CD14-positive monocyte (primary cell): ENCODE data around the gene BAIAP2L2. TPM values are rescaled to one million over a fixed set of nuclear protein-coding genes. Genes with fewer than 3 reads are reported as not detected.

Experiments used
- DNase-seq, 3 donors: peaks; one replicate each; pipeline ENCODE4 v3.0.0-alpha.2; 2011 to 2022
- H2AFZ ChIP-seq: 2 replicates; pipeline ENCODE4 v1.6.0; 2012; ENCODE audit warnings: mild to moderate bottlenecking, low read depth, low read length, inconsistent platforms; ENCODE audit not compliant: insufficient read depth, poor library complexity, severe bottlenecking
- H3K27ac ChIP-seq, 2 donors: 1 replicate in 1 of 2; 2 replicates in 1 of 2; pipeline ENCODE4 v1.5.1; 2012 to 2013; ENCODE audit warnings: low read length in 2 of 2, control low read depth in 1 of 2, inconsistent platforms in 1 of 2, low read depth in 1 of 2, mild to moderate bottlenecking in 1 of 2
- H3K27me3 ChIP-seq, 2 donors: one replicate each; pipeline versions ENCODE4 v1.6.0 to v1.6.1; 2011 to 2013; ENCODE audit warnings: low read length in 2 of 2; ENCODE audit not compliant: control insufficient read depth in 2 of 2, insufficient read depth in 2 of 2
- H3K36me3 ChIP-seq, 2 donors: replicated peaks in 1 of 2; 1 replicate in 1 of 2; 2 replicates in 1 of 2; pipeline versions ENCODE4 v1.5.1 to v1.6.1; 2012 to 2013; ENCODE audit warnings: low read length in 2 of 2, control low read depth in 1 of 2, inconsistent platforms in 1 of 2, mild to moderate bottlenecking in 1 of 2; ENCODE audit not compliant: insufficient read depth in 2 of 2, control insufficient read depth in 1 of 2
- H3K4me1 ChIP-seq, 2 donors: 1 replicate in 1 of 2; 2 replicates in 1 of 2; pipeline versions ENCODE4 v1.5.1 to v1.6.1; 2012 to 2013; ENCODE audit warnings: low read length in 2 of 2, control low read depth in 1 of 2, inconsistent platforms in 1 of 2, mild to moderate bottlenecking in 1 of 2, moderate library complexity in 1 of 2; ENCODE audit not compliant: insufficient read depth in 2 of 2, control insufficient read depth in 1 of 2
- H3K4me2 ChIP-seq: replicated peaks from 2 replicates; pipeline ENCODE3; 2012; ENCODE audit warnings: low read length, moderate library complexity, mild to moderate bottlenecking; ENCODE audit not compliant: poor library complexity, severe bottlenecking; ENCODE audit errors: extremely low read depth
- H3K4me3 ChIP-seq, 3 experiments: fragments of 200-600 bp in 1 of 3; sonication (generic) in 1 of 3; replicated peaks in 1 of 3; 1 replicate in 2 of 3; 2 replicates in 1 of 3; pipeline ENCODE4 v1.5.1; 2011 to 2013; ENCODE audit warnings: low read length in 3 of 3, mild to moderate bottlenecking in 3 of 3, control low read depth in 2 of 3, low read depth in 2 of 3, inconsistent platforms in 1 of 3, moderate library complexity in 1 of 3
- H3K79me2 ChIP-seq: 2 replicates; pipeline ENCODE4 v1.6.0; 2012; ENCODE audit warnings: mild to moderate bottlenecking, control low read depth, inconsistent platforms, low read length, moderate library complexity; ENCODE audit not compliant: insufficient read depth
- H3K9ac ChIP-seq: 2 replicates; pipeline ENCODE4 v1.6.0; 2017; ENCODE audit warnings: low read length, mild to moderate bottlenecking; ENCODE audit not compliant: insufficient read depth, poor library complexity, severe bottlenecking
- H3K9me3 ChIP-seq, 2 donors: replicated peaks in 1 of 2; 1 replicate in 1 of 2; 2 replicates in 1 of 2; pipeline versions ENCODE4 v1.5.1 to v1.6.1; 2012 to 2013; ENCODE audit warnings: low read length in 2 of 2, control low read depth in 1 of 2; ENCODE audit not compliant: control insufficient read depth in 1 of 2, insufficient read depth in 1 of 2
- H4K20me1 ChIP-seq: 2 replicates; pipeline ENCODE4 v1.6.0; 2012; ENCODE audit warnings: mild to moderate bottlenecking, low read length, control low read depth, moderate library complexity; ENCODE audit not compliant: insufficient read depth
- H3K27ac Mint-ChIP-seq, 7 donors: one replicate each; pipeline ENCODE4 v1.8.0; 2020; ENCODE audit warnings: mild to moderate bottlenecking in 7 of 7, mixed read lengths in 7 of 7, moderate library complexity in 6 of 7, inconsistent platforms in 2 of 7
- H3K27me3 Mint-ChIP-seq, 3 donors: one replicate each; pipeline ENCODE4 v1.8.0; 2021 to 2022; ENCODE audit warnings: low read depth in 3 of 3, mild to moderate bottlenecking in 3 of 3, mixed read lengths in 3 of 3, moderate library complexity in 3 of 3, inconsistent platforms in 1 of 3
- H3K36me3 Mint-ChIP-seq, 2 donors: one replicate each; pipeline ENCODE4 v1.8.0; 2020; ENCODE audit warnings: mixed read lengths in 2 of 2, inconsistent platforms in 1 of 2, mild to moderate bottlenecking in 1 of 2
- H3K4me1 Mint-ChIP-seq: one replicate; pipeline ENCODE4 v1.8.0; 2020; ENCODE audit warnings: mild to moderate bottlenecking, mixed read lengths
- H3K4me3 Mint-ChIP-seq, 2 donors: one replicate each; pipeline ENCODE4 v1.8.0; 2020; ENCODE audit warnings: mild to moderate bottlenecking in 2 of 2, mixed read lengths in 2 of 2, moderate library complexity in 1 of 2
- H3K9me3 Mint-ChIP-seq, 7 donors: one replicate each; pipeline ENCODE4 v1.8.0; 2020 to 2022; ENCODE audit warnings: mixed read lengths in 7 of 7, mild to moderate bottlenecking in 6 of 7, moderate library complexity in 6 of 7, inconsistent platforms in 2 of 7
- CTCF ChIP-seq: fragments of 200-600 bp; IDR thresholded peaks from one replicate; pipeline ENCODE4 v1.8.0; 2022; ENCODE audit warnings: antibody characterized with exemption, mild to moderate bottlenecking
- WGBS: methylation state at CpG from one replicate; pipeline ENCODE4 v1.1.5; 2013; ENCODE audit warnings: missing lambda C conversion rate; ENCODE audit not compliant: insufficient coverage; 5-methylcytosine and 5-hydroxymethylcytosine counted together
- intact Hi-C, 2 donors: fragments of 100-400 bp; cut with micrococcal nuclease; formaldehyde crosslinking; loops; one replicate each; pipeline versions ENCODE4 v1.15.0 to v1.15.1; 2023
- polyA plus RNA-seq, 3 donors: library from polyadenylated mRNA; depleted of rRNA in 1 of 3; unstranded in 2 of 3; stranded (reverse) in 1 of 3; fragments of 300-500 nt in 2 of 3; fragments of >200 nt in 1 of 3; fragmentation: Illumina TruSeq in 2 of 3; gene quantifications; 1 replicate in 2 of 3; 2 replicates in 1 of 3; pipeline ENCODE4 v1.2.3, GENCODE V29; 2012 to 2021

The BAIAP2L2 gene
- polyA plus RNA-seq, 3 donors: 0.11 TPM; not detected in 2

- H2AFZ ChIP-seq: no peak overlapping the region
- TF ChIP-seq CTCF: no peak
- Mint-ChIP-seq H3K4me1 (no peaks in the 10 kb centered on the region), H3K36me3 (no peaks in the 10 kb centered on the region), H3K27ac (peak overlapping the region in 2 of 7 donors; percentile 46 to 60), H3K9me3 (peaks cover 0 to 6% (median 1%) of the 10 kb centered on the region in 7 donors), H3K4me3 (no peak overlapping the region), H3K27me3 (peaks cover 45 to 56% (median 45%) of the 10 kb centered on the region in 3 donors)
- H3K27me3 ChIP-seq: peaks cover 9 to 49% of the 10 kb centered on the region in 2 donors
- H3K27ac ChIP-seq: no peak overlapping the region
- no peaks in the 10 kb centered on the region for H3K9me3 ChIP-seq
- peaks cover 6 to 12% of the 10 kb centered on the region in 2 donors for H3K4me1 ChIP-seq
- H3K36me3 ChIP-seq: no peaks in the 10 kb centered on the region
- H3K4me3 ChIP-seq: no peak overlapping the region
- no peaks in the 10 kb centered on the region for H3K79me2 ChIP-seq
- H3K9ac ChIP-seq: no peak overlapping the region
- WGBS: 89% methylated on average over 21 of the region's 25 CpGs
- intact Hi-C loops: no loop called here
- no peaks in the 10 kb centered on the region for H4K20me1 ChIP-seq
- no peak overlapping the region for H3K4me2 ChIP-seq
- DNase-seq: no peak
Observed at GRCh38 chr22:38086001-38086845, 24.3 kb downstream of the BAIAP2L2 start.

GRCh38 chr22:38085501-38085900 lies 25.0 kb downstream of the BAIAP2L2 start:
- Histone ChIP-seq H3K9me3 (no peaks in the 10 kb centered on the region), H3K4me2 (no peak overlapping the region), H3K9ac (no peak overlapping the region), H3K4me1 (peaks cover 6 to 18% of the 10 kb centered on the region in 2 donors), H3K79me2 (no peaks in the 10 kb centered on the region), H3K27me3 (peaks cover 9 to 48% of the 10 kb centered on the region in 2 donors), H3K4me3 (no peak overlapping the region), H3K36me3 (no peaks in the 10 kb centered on the region), H3K27ac (no peak overlapping the region), H2AFZ (no peak overlapping the region), H4K20me1 (no peaks in the 10 kb centered on the region)
- peaks cover 48 to 56% (median 49%) of the 10 kb centered on the region in 3 donors for H3K27me3 Mint-ChIP-seq
- no peaks in the 10 kb centered on the region for H3K36me3 Mint-ChIP-seq
- no peak for TF ChIP-seq CTCF
- H3K4me3 Mint-ChIP-seq: no peak overlapping the region
- H3K27ac Mint-ChIP-seq: no peak overlapping the region
- intact Hi-C loops: no loop called here
- 60% methylated on average over 1 of the region's 5 CpGs for WGBS
- H3K4me1 Mint-ChIP-seq: peaks cover 2% of the 10 kb centered on the region
- DNase-seq: no peak
- peaks cover 0 to 6% (median 1%) of the 10 kb centered on the region in 7 donors for H3K9me3 Mint-ChIP-seq
